IMR-90 (cell line): ENCODE data around the gene GGA2. TPM values are rescaled to one million over a fixed set of nuclear protein-coding genes. Genes with fewer than 3 reads are reported as not detected.

ENCODE experiments used
- ATAC-seq: fragments of 200-7000 bp; cut with Tn5 transposase; 2 replicates; pipeline ENCODE4 v1.9.1; 2020; ENCODE audit warnings: low read depth, mild to moderate bottlenecking, moderate library complexity
- BruUV-seq: library from RNA; stranded (reverse); fragments of 400-500 nt; replicated peaks from 2 replicates; lab custom pipeline; 2021; lab: Mats Ljungman, UMichigan
- CTCF ChIA-PET: fragments of 300-600 bp; formaldehyde crosslinking; extraction: SDS; loops from one replicate; lab custom pipeline; 2021; ENCODE audit warnings: antibody characterized with exemption; lab: Yijun Ruan, JAX
- POLR2A ChIA-PET: fragments of 300-600 bp; sonication (Branson Sonifier 250); formaldehyde crosslinking; loops from one replicate; lab custom pipeline; 2022; ENCODE audit warnings: antibody characterized with exemption; ENCODE audit not compliant: unreplicated experiment; lab: Charles Lee
- DNase-seq: peaks from one replicate; pipeline ENCODE4 v3.0.0; 2013
- H2AFZ ChIP-seq: replicated peaks from 2 replicates; pipeline ENCODE3; 2013; ENCODE audit warnings: low read length, mild to moderate bottlenecking; ENCODE audit not compliant: poor library complexity
- H2AK5ac ChIP-seq: 2 replicates; pipeline ENCODE4 v1.6.1; 2013; ENCODE audit warnings: low read depth, low read length, inconsistent platforms
- H2AK9ac ChIP-seq: replicated peaks from 2 replicates; pipeline ENCODE3; 2013; ENCODE audit warnings: mild to moderate bottlenecking, low read depth, low read length, moderate library complexity; ENCODE audit not compliant: poor library complexity
- H2BK120ac ChIP-seq: 2 replicates; pipeline ENCODE4 v1.6.1; 2013; ENCODE audit warnings: low read depth, low read length, inconsistent platforms
- H2BK15ac ChIP-seq: 3 replicates; pipeline ENCODE4 v1.6.1; 2013; ENCODE audit warnings: low read depth, low read length, inconsistent platforms
- H2BK20ac ChIP-seq: 2 replicates; pipeline ENCODE4 v1.6.1; 2013; ENCODE audit warnings: low read depth, mild to moderate bottlenecking, inconsistent platforms, low read length, moderate library complexity
- H2BK5ac ChIP-seq: 2 replicates; pipeline ENCODE4 v1.6.1; 2013; ENCODE audit warnings: mild to moderate bottlenecking, low read depth, low read length, inconsistent platforms; ENCODE audit not compliant: poor library complexity, severe bottlenecking
- H3K14ac ChIP-seq: replicated peaks from 2 replicates; pipeline ENCODE4 v1.6.1; 2013; ENCODE audit warnings: low read depth, low read length, inconsistent platforms
- H3K18ac ChIP-seq: 2 replicates; pipeline ENCODE4 v1.6.1; 2013; ENCODE audit warnings: low read depth, low read length, control low read depth
- H3K23ac ChIP-seq: 2 replicates; pipeline ENCODE4 v1.6.1; 2013; ENCODE audit warnings: low read depth, low read length, inconsistent platforms
- H3K27ac ChIP-seq: 2 replicates; pipeline ENCODE4 v1.5.1; 2013; ENCODE audit warnings: mild to moderate bottlenecking, control low read depth, low read length; ENCODE audit not compliant: insufficient read depth
- H3K27me3 ChIP-seq: 2 replicates; pipeline ENCODE4 v1.6.1; 2013; ENCODE audit warnings: low read length; ENCODE audit not compliant: control insufficient read depth, insufficient read depth
- H3K36me3 ChIP-seq: 2 replicates; pipeline ENCODE4 v1.6.1; 2013; ENCODE audit warnings: low read length, mixed read lengths; ENCODE audit not compliant: control insufficient read depth, insufficient read depth
- H3K4ac ChIP-seq: 2 replicates; pipeline ENCODE4 v1.6.1; 2013; ENCODE audit warnings: low read depth, low read length, inconsistent platforms
- H3K4me1 ChIP-seq: 2 replicates; pipeline ENCODE4 v1.6.1; 2013; ENCODE audit warnings: low read length, mixed read lengths; ENCODE audit not compliant: control insufficient read depth, insufficient read depth
- H3K4me2 ChIP-seq: 2 replicates; pipeline ENCODE4 v1.6.1; 2013; ENCODE audit warnings: low read depth, mild to moderate bottlenecking, control low read depth, low read length, moderate library complexity
- H3K4me3 ChIP-seq: 2 replicates; pipeline ENCODE4 v1.5.1; 2013; ENCODE audit warnings: low read depth, mild to moderate bottlenecking, control low read depth, low read length, moderate library complexity; ENCODE audit not compliant: insufficient read depth
- H3K56ac ChIP-seq: 2 replicates; pipeline ENCODE4 v1.6.1; 2013; ENCODE audit warnings: low read length, inconsistent platforms; ENCODE audit not compliant: insufficient read depth; ENCODE audit errors: extremely low read depth
- H3K79me1 ChIP-seq, 2 experiments: 2 replicates each; pipeline ENCODE4 v1.6.1; 2013; ENCODE audit warnings: low read length in 2 of 2, inconsistent platforms in 1 of 2, low read depth in 1 of 2
- H3K9ac ChIP-seq: 2 replicates; pipeline ENCODE4 v1.6.1; 2013; ENCODE audit warnings: low read depth, low read length, control low read depth
- H3K9me1 ChIP-seq: 2 replicates; pipeline ENCODE4 v1.6.1; 2013; ENCODE audit warnings: low read length, inconsistent platforms; ENCODE audit not compliant: insufficient read depth
- H3K9me3 ChIP-seq: 2 replicates; pipeline ENCODE4 v1.6.1; 2013; ENCODE audit warnings: low read length; ENCODE audit not compliant: control insufficient read depth, insufficient read depth
- H4K20me1 ChIP-seq: 2 replicates; pipeline ENCODE4 v1.6.1; 2013; ENCODE audit warnings: low read length, inconsistent platforms; ENCODE audit not compliant: insufficient read depth
- H4K5ac ChIP-seq: 2 replicates; pipeline ENCODE4 v1.6.1; 2013; ENCODE audit warnings: mild to moderate bottlenecking, low read depth, low read length, control low read depth
- H4K8ac ChIP-seq, 2 experiments: 2 replicates each; pipeline ENCODE4 v1.6.1; 2013; ENCODE audit warnings: low read depth in 2 of 2, low read length in 2 of 2, control low read depth in 1 of 2, inconsistent platforms in 1 of 2
- H4K91ac ChIP-seq: 2 replicates; pipeline ENCODE4 v1.6.1; 2013; ENCODE audit warnings: low read depth, low read length, inconsistent platforms; ENCODE audit not compliant: insufficient read depth
- CHD1 ChIP-seq: IDR thresholded peaks from 2 replicates; pipeline ENCODE4 v1.6.1; 2012; ENCODE audit warnings: low read depth, low read length, improper control_type of control experiment
- RAD21 ChIP-seq: IDR thresholded peaks from 2 replicates; pipeline ENCODE4 v1.6.1; 2012; ENCODE audit warnings: low read length, improper control_type of control experiment
- SMC3 ChIP-seq: fragments of 150-350 bp; IDR thresholded peaks from 2 replicates; pipeline ENCODE4 v1.6.1; 2016; ENCODE audit warnings: low read depth, mild to moderate bottlenecking, antibody characterized with exemption, low read length, moderate library complexity
- WGBS, 2 experiments: methylation state at CpG; one replicate each; pipeline versions ENCODE4 v1.1.5 to v1.1.7; 2013; ENCODE audit warnings: missing lambda C conversion rate in 2 of 2; ENCODE audit not compliant: insufficient read length in 1 of 2; ENCODE audit errors: extremely low coverage in 2 of 2; 5-methylcytosine and 5-hydroxymethylcytosine counted together
- dilution Hi-C: fragments of 300-500 bp; cut with HindIII; formaldehyde crosslinking; loops from one replicate; pipeline ENCODE4 v1.14.3; 2018; ENCODE audit warnings: low sequenced_read_pairs; ENCODE audit not compliant: unreplicated experiment
- in situ Hi-C: fragments of 300-500 bp; cut with MboI; formaldehyde crosslinking; loops from 3 replicates; pipeline ENCODE4 v1.14.3; 2019; ENCODE audit warnings: low sequenced_read_pairs, inconsistent platforms, mixed read lengths
- intact Hi-C: fragments of 100-400 bp; cut with micrococcal nuclease; formaldehyde crosslinking; loops from 2 replicates; pipeline ENCODE4 v1.10.0; 2022
- polyA plus RNA-seq, 3 experiments: library from polyadenylated mRNA; depleted of rRNA; stranded (reverse); fragments of >200 nt; gene quantifications; 2 replicates each; pipeline ENCODE4 v1.2.3, GENCODE V29; 2012; ENCODE audit warnings: low replicate concordance in 1 of 3
- total RNA-seq: library from RNA; depleted of rRNA; stranded (reverse); fragments of >200 nt; gene quantifications from 2 replicates; pipeline ENCODE4 v1.2.3, GENCODE V29; 2012
- TF ChIP-seq, protein P1 (sequence below): conservative IDR thresholded peaks from 2 replicates; pipeline ENCODE4 v1.5.1; 2012; ENCODE audit warnings: mild to moderate bottlenecking, low read depth, low read length, improper control_type of control experiment

Gene GGA2
- total and polyA plus RNA-seq, 2 of the 4 experiments (the other 2 are of a cell fraction), result 16.5 to 30.1 TPM

DNA sequence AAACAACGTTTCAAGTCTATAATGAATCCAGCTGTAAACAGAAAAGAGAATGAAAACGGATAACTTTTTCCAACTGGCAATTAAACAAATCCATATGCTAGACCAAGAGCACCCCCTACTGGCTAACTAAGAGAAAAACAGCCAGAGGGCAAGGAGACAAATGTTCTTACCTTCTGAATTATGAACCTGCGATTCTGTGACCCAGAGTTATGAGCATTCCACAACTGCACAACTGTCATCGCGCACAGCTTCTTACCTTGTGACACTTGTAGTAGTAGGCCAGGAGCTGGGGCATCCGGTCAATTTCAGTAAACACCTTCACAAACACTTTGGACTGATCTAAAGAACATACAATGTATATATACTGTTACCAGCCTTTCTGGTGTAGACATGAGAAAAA is 75.9 kb downstream of the GGA2 start:
- H2BK5ac ChIP-seq, result no peak overlapping the region
- H3K4ac ChIP-seq, result no peak overlapping the region
- H3K23ac ChIP-seq, result no peak overlapping the region
- ATAC-seq, result peak; percentile 67
- no peak overlapping the region for H2BK120ac ChIP-seq
- no CpG with 5 or more reads among the region's 6 CpGs for WGBS, 2 experiments
- H3K36me3 ChIP-seq, result peaks cover 42% of the 10 kb centered on the region
- no peak overlapping the region for H3K56ac ChIP-seq
- H3K9me3 ChIP-seq, result no peaks in the 10 kb centered on the region
- no peak overlapping the region for H4K91ac ChIP-seq
- H3K9me1 ChIP-seq, result no peaks in the 10 kb centered on the region
- H3K79me1 ChIP-seq, result peaks cover 0 to 10% of the 10 kb centered on the region in 2 experiments; a peak in 1 of 4 replicates
- intact Hi-C loops (loop anchor here (1.0 to 2.0 kb wide), 3 partner anchors 252 to 535 kb away; partner anchors contain the start of gene SCNN1G), dilution Hi-C loops (no loop called here), in situ Hi-C loops (loop anchor here (10.0 kb wide), 2 partner anchors 250 to 540 kb away; partner anchors contain the start of gene SCNN1G)
- no peak overlapping the region for H4K8ac ChIP-seq
- H3K27me3 ChIP-seq, result no peaks in the 10 kb centered on the region
- CTCF ChIA-PET, result interaction anchor here (0.6 to 1.5 kb wide), 6 partner anchors 10 to 534 kb away, joined by 3 to 7 read pairs (median 4); no protein-coding TSS in a partner anchor
- no peak overlapping the region for H3K27ac ChIP-seq
- H2AFZ ChIP-seq, result no peak overlapping the region
- no peak overlapping the region for H3K18ac ChIP-seq
- peak; percentile 91 for TF ChIP-seq RAD21
- TF ChIP-seq CHD1, result no peak
- TF ChIP-seq SMC3, result peak; percentile 63
- TF ChIP-seq, protein P1, sequence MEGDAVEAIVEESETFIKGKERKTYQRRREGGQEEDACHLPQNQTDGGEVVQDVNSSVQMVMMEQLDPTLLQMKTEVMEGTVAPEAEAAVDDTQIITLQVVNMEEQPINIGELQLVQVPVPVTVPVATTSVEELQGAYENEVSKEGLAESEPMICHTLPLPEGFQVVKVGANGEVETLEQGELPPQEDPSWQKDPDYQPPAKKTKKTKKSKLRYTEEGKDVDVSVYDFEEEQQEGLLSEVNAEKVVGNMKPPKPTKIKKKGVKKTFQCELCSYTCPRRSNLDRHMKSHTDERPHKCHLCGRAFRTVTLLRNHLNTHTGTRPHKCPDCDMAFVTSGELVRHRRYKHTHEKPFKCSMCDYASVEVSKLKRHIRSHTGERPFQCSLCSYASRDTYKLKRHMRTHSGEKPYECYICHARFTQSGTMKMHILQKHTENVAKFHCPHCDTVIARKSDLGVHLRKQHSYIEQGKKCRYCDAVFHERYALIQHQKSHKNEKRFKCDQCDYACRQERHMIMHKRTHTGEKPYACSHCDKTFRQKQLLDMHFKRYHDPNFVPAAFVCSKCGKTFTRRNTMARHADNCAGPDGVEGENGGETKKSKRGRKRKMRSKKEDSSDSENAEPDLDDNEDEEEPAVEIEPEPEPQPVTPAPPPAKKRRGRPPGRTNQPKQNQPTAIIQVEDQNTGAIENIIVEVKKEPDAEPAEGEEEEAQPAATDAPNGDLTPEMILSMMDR, result peak; percentile 88
- H2BK15ac ChIP-seq, result no peak overlapping the region
- peaks cover 10% of the 10 kb centered on the region; the same call in 1 of the 2 replicates for H4K20me1 ChIP-seq
- H3K14ac ChIP-seq, result no peak overlapping the region
- no peak overlapping the region for H2AK9ac ChIP-seq
- POLR2A ChIA-PET, result interaction anchor here (0.6 kb wide), 2 partner anchors 282 to 559 kb away, joined by 3 read pairs; no protein-coding TSS in a partner anchor
- no TSS peak for BruUV-seq
- H3K4me3 ChIP-seq, result no peak overlapping the region
- no peak overlapping the region for H2BK20ac ChIP-seq
- no peaks in the 10 kb centered on the region for H3K4me1 ChIP-seq
- no peak overlapping the region for H4K5ac ChIP-seq
- H2AK5ac ChIP-seq, result no peak overlapping the region
- peak; percentile 74 for DNase-seq
- no peak overlapping the region for H3K9ac ChIP-seq
- no peak overlapping the region for H3K4me2 ChIP-seq
